Naive thymus-derived CD8-positive, alpha-beta T cell (primary cell): ENCODE results near the gene LBHD1. TPM values are rescaled to one million over a fixed set of nuclear protein-coding genes. Genes with fewer than 3 reads are reported as not detected.
"Not testable (repeated sequence)": the region's sequence is repeated elsewhere in the genome, so short reads cannot be mapped to it uniquely, and the experiment has no call there.

Source experiments
- ATAC-seq, 2 donors: fragments of 150-1000 bp; cut with Tn5 transposase in 1 of 2; sonication (Bioruptor Pico), chemical (Tn5 transposase) in 1 of 2; 1 replicate in 1 of 2; 2 replicates in 1 of 2; pipeline ENCODE4 v1.10.0; 2021; ENCODE audit warnings: mild to moderate bottlenecking in 2 of 2, moderate library complexity in 2 of 2
- POLR2A ChIA-PET: fragments of 350-600 bp; sonication (Branson Sonifier 250); formaldehyde crosslinking; loops from one replicate; lab custom pipeline; 2021; ENCODE audit warnings: antibody characterized with exemption; lab: Charles Lee
- DNase-seq, 10 donors: peaks; one replicate each; pipeline versions ENCODE4 v3.0.0 to v3.0.0-alpha.2; 2020 to 2022
- H3K27ac Mint-ChIP-seq, 10 donors: one replicate each; pipeline ENCODE4 v1.8.0; 2020 to 2022; ENCODE audit warnings: mild to moderate bottlenecking in 10 of 10, mixed read lengths in 10 of 10, moderate library complexity in 4 of 10, inconsistent platforms in 1 of 10
- H3K27me3 Mint-ChIP-seq, 5 donors: one replicate each; pipeline ENCODE4 v1.8.0; 2021 to 2022; ENCODE audit warnings: mixed read lengths in 5 of 5
- H3K36me3 Mint-ChIP-seq, 3 donors: one replicate each; pipeline ENCODE4 v1.8.0; 2020 to 2022; ENCODE audit warnings: mixed read lengths in 3 of 3, mild to moderate bottlenecking in 2 of 3, inconsistent platforms in 1 of 3
- H3K4me1 Mint-ChIP-seq, 4 donors: one replicate each; pipeline ENCODE4 v1.8.0; 2021 to 2022; ENCODE audit warnings: mixed read lengths in 4 of 4
- H3K4me3 Mint-ChIP-seq, 10 donors: one replicate each; pipeline ENCODE4 v1.8.0; 2020 to 2022; ENCODE audit warnings: mild to moderate bottlenecking in 10 of 10, mixed read lengths in 10 of 10, moderate library complexity in 6 of 10, inconsistent platforms in 1 of 10
- H3K9me3 Mint-ChIP-seq, 9 donors: one replicate each; pipeline ENCODE4 v1.8.0; 2020 to 2022; ENCODE audit warnings: mixed read lengths in 9 of 9, mild to moderate bottlenecking in 3 of 9, inconsistent platforms in 1 of 9, moderate library complexity in 1 of 9
- polyA plus RNA-seq, 3 donors: library from polyadenylated mRNA; unstranded; fragments of 300-500 nt; fragmentation: Illumina TruSeq; gene quantifications; one replicate each; pipeline ENCODE4 v1.2.3, GENCODE V29; 2021
- total RNA-seq, 8 experiments: library from RNA in 2 of 8; stranded (reverse) in 2 of 8; gene quantifications; one replicate each; pipeline ENCODE4 v1.2.3 and lab custom pipeline; 2021 to 2026

Gene LBHD1
- total and polyA plus RNA-seq, 5 experiments from 2014 or later, result 2.4 to 30.9 (median 8.3) TPM

GRCh38 chr11:62708793-62709192, 36.7 kb upstream of the LBHD1 start:
- H3K4me1 Mint-ChIP-seq, result peaks cover 25 to 67% (median 57%) of the 10 kb centered on the region in 4 donors
- H3K36me3 Mint-ChIP-seq, result peaks cover 4 to 34% (median 5%) of the 10 kb centered on the region in 3 donors
- peak; percentile 38 to 43 for ATAC-seq

GRCh38 chr11:62708392-62708791, 36.3 kb upstream of the LBHD1 start:
- Mint-ChIP-seq H3K4me3 (peak overlapping the region; percentile 88 to 98 (median 95)), H3K27me3 (no peaks in the 10 kb centered on the region), H3K9me3 (no peaks in the 10 kb centered on the region), H3K27ac (peak overlapping the region; percentile 97 to 100 (median 99)), H3K4me1 (peaks cover 24 to 67% (median 54%) of the 10 kb centered on the region in 4 donors), H3K36me3 (peaks cover 4 to 30% (median 5%) of the 10 kb centered on the region in 3 donors)
- DNase-seq (no peak), ATAC-seq (no peak)
- POLR2A ChIA-PET, result interaction anchor here (0.6 to 14.8 kb wide), 32 partner anchors 10 to 1561 kb away, joined by 3 to 263 read pairs (median 11); partner anchors contain the start of genes B3GAT3, C11orf98, CSKMT and EML3

More at GRCh38 chr11:62708793-62709192, 36.7 kb upstream of the LBHD1 start:
- H3K27ac Mint-ChIP-seq, result peak overlapping the region; percentile 97 to 100 (median 99)
- DNase-seq, result peak in 6 of 10 donors; percentile 40 to 85 (median 54)
- H3K4me3 Mint-ChIP-seq, result peak overlapping the region; percentile 88 to 98 (median 95)
- POLR2A ChIA-PET, result interaction anchor here (0.6 to 14.8 kb wide), 38 partner anchors 10 to 1560 kb away, joined by 3 to 263 read pairs (median 8); partner anchors contain the start of genes B3GAT3, C11orf98, CSKMT and EEF1G
- H3K27me3 Mint-ChIP-seq, result no peaks in the 10 kb centered on the region
- no peaks in the 10 kb centered on the region for H3K9me3 Mint-ChIP-seq

DNA sequence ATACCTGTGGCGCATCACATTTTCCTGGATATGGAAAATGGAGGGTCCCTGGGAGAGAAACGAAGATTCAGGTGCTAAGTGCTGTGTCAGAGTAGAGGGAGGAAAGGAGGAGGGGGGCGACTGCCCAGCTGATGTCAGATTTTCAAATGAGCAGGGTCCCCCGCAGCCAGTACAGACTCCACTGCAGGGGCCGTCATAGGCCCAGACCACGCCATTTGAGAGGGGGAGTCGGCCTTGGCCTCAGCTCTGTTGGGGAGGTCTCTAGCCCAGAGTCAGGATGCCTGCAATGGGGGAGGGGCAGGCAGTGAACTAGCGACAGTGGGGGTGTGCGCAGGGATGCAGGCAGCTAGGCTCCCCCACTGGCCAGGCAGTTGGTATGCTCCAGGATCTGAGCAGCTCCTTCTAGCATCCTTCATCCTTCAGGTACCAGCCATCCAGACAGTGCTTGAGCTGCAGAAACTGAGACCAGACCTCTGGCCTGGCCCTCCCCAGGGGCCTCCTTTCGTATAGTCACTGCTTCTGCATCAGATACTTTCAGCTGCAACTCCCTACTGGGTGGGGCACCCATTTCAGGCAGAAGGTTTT, 35.3 kb upstream of the LBHD1 start, which contains the start of the genes BSCL2 and GNG3:
Gene BSCL2 (minus strand): TSS at position 148 of the 585 bp plus-strand sequence. CDS start 229 bp downstream, outside the sequence.
Gene GNG3 (plus strand): TSS at position 400 of the 585 bp plus-strand sequence. CDS start 620 bp downstream, outside the sequence.
- POLR2A ChIA-PET, result interaction anchor here (1.0 to 14.8 kb wide), 18 partner anchors 8 to 174 kb away, joined by 3 to 263 read pairs (median 17); partner anchors contain the start of genes C11orf98, CSKMT, EML3 and HNRNPUL2

GRCh38 chr11:62706850-62707247, 34.8 kb upstream of the LBHD1 start:
- peak overlapping the region; percentile 63 to 100 (median 94) for H3K27ac Mint-ChIP-seq
- ATAC-seq, result no peak
- H3K4me1 Mint-ChIP-seq, result peaks cover 24 to 56% (median 42%) of the 10 kb centered on the region in 4 donors
- H3K27me3 Mint-ChIP-seq, result no peaks in the 10 kb centered on the region
- no peaks in the 10 kb centered on the region for H3K9me3 Mint-ChIP-seq
- POLR2A ChIA-PET, result interaction anchor here (0.6 to 14.8 kb wide), 22 partner anchors 9 to 174 kb away, joined by 3 to 263 read pairs (median 10); partner anchors contain the start of genes C11orf98, CSKMT, EEF1G and EML3
- peaks cover 0 to 23% (median 1%) of the 10 kb centered on the region in 3 donors for H3K36me3 Mint-ChIP-seq
- DNase-seq, result no peak
- H3K4me3 Mint-ChIP-seq, result peak overlapping the region; percentile 69 to 95 (median 89)

More for the DNA sequence above, 35.3 kb upstream of the LBHD1 start, which contains the start of the genes BSCL2 and GNG3:
- peaks cover 25 to 60% (median 45%) of the 10 kb centered on the region in 4 donors for H3K4me1 Mint-ChIP-seq
- H3K4me3 Mint-ChIP-seq, result peak within 1 kb of the TSS; percentile 88 to 98 (median 95)
- DNase-seq, result no peak
- peak within 1 kb of the TSS; percentile 97 to 100 (median 99) for H3K27ac Mint-ChIP-seq
- H3K27me3 Mint-ChIP-seq, result no peaks in the 10 kb centered on the region
- no peak for ATAC-seq
- peaks cover 4 to 22% (median 4%) of the 10 kb centered on the region in 3 donors for H3K36me3 Mint-ChIP-seq
- H3K9me3 Mint-ChIP-seq, result no peaks in the 10 kb centered on the region

- peak overlapping the region; percentile 88 to 100 (median 96) for H3K27ac Mint-ChIP-seq
- no peaks in the 10 kb centered on the region for H3K27me3 Mint-ChIP-seq
- H3K4me3 Mint-ChIP-seq, result peak overlapping the region; percentile 85 to 95 (median 90)
These were observed 34.1 kb upstream of the LBHD1 start for GRCh38 chr11:62705880-62706849.

GRCh38 chr11:62705413-62705812, 33.3 kb upstream of the LBHD1 start:
- H3K27me3 Mint-ChIP-seq, result no peaks in the 10 kb centered on the region
- no peaks in the 10 kb centered on the region for H3K9me3 Mint-ChIP-seq
- peaks cover 24 to 55% (median 42%) of the 10 kb centered on the region in 4 donors for H3K4me1 Mint-ChIP-seq
- ATAC-seq (no peak), DNase-seq (no peak)
- H3K27ac Mint-ChIP-seq, result peak overlapping the region; percentile 86 to 100 (median 95)
- H3K36me3 Mint-ChIP-seq, result peaks cover 0 to 19% (median 0%) of the 10 kb centered on the region in 3 donors
- POLR2A ChIA-PET, result interaction anchor here (1.0 to 14.8 kb wide), 16 partner anchors 22 to 150 kb away, joined by 3 to 263 read pairs (median 26); partner anchors contain the start of genes C11orf98, CSKMT, EEF1G and EML3
- peak overlapping the region; percentile 85 to 95 (median 90) for H3K4me3 Mint-ChIP-seq

More at GRCh38 chr11:62705880-62706849, 34.1 kb upstream of the LBHD1 start:
- Mint-ChIP-seq H3K36me3 (peaks cover 0 to 22% (median 1%) of the 10 kb centered on the region in 3 donors), H3K4me1 (peaks cover 24 to 56% (median 42%) of the 10 kb centered on the region in 4 donors), H3K9me3 (no peaks in the 10 kb centered on the region)
- ATAC-seq (peak; percentile 62), DNase-seq (peak; percentile 89 to 98 (median 94))
- POLR2A ChIA-PET, result interaction anchor here (0.5 to 14.8 kb wide), 24 partner anchors 10 to 175 kb away, joined by 3 to 263 read pairs (median 7); partner anchors contain the start of genes C11orf98, CSKMT, EEF1G and EML3

GRCh38 chr11:62703921-62704320, 31.9 kb upstream of the LBHD1 start:
- not testable (repeated sequence) for ATAC-seq, DNase-seq, H3K9me3 Mint-ChIP-seq, H3K27me3 Mint-ChIP-seq, H3K4me3 Mint-ChIP-seq
- Mint-ChIP-seq H3K27ac (peak overlapping the region in 1 of 10 donors; percentile 25), H3K4me1 (peaks cover 23 to 43% (median 36%) of the 10 kb centered on the region in 4 donors), H3K36me3 (peaks cover 0 to 18% (median 0%) of the 10 kb centered on the region in 3 donors)
- POLR2A ChIA-PET, result interaction anchor here (0.6 to 14.8 kb wide), 10 partner anchors 10 to 312 kb away, joined by 3 to 263 read pairs (median 5); partner anchors contain the start of genes HNRNPUL2, INTS5, TTC9C and TUT1

- peaks cover 0 to 22% (median 0%) of the 10 kb centered on the region in 3 donors for H3K36me3 Mint-ChIP-seq
- peak overlapping the region in 1 of 10 donors; percentile 67 for H3K27ac Mint-ChIP-seq
- ATAC-seq (no peak), DNase-seq (no peak)
- H3K4me1 Mint-ChIP-seq, result peaks cover 16 to 26% (median 20%) of the 10 kb centered on the region in 4 donors
- H3K4me3 Mint-ChIP-seq, result no peak overlapping the region
- no peaks in the 10 kb centered on the region for H3K27me3 Mint-ChIP-seq
- no peaks in the 10 kb centered on the region for H3K9me3 Mint-ChIP-seq
- POLR2A ChIA-PET, result interaction anchor here (0.6 to 1.4 kb wide), 3 partner anchors 76 to 125 kb away, joined by 3 to 5 read pairs (median 4); partner anchors contain the start of gene TUT1
These were observed 30.2 kb upstream of the LBHD1 start for GRCh38 chr11:62702246-62702645.

DNA sequence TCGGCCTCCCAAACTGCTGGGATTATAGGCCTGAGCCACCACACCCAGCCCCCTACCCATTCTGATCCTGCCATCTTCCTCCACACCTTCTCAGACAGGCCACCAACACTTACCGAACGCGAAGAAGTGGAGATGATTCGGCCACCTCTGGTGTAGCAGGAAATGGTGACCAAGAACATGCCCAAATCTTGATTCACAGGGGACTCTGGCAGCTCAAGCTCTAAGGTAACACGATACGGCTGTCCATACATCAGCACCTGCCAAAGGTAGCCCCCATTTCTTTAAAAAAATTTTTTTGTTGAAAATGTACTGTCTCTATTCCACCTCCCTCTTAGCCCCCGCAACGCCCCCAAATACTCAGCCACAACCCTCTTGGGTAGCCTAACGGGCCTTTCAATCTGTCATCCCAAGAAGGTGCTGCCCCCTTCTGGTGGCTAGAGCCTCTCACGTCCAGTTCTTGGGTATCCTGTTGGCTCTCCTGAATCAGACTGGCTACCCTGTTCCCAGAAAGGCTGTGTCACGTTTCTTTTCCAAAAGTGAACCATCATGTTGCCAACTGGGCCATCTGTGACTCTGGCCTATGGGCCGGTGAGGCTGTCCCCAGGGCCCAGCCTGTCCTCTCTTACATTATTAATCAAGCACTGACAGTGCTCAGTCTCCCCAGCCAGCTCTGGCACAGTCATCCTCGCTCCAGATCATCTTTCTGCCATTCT, 22.5 kb upstream of the LBHD1 start:
- no peak overlapping the region for H3K4me3 Mint-ChIP-seq
- H3K27ac Mint-ChIP-seq, result peak overlapping the region in 5 of 10 donors; percentile 14 to 70 (median 43)
- DNase-seq (peak; percentile 61 to 90 (median 74)), ATAC-seq (peak; percentile 84 to 97)
- no peaks in the 10 kb centered on the region for H3K27me3 Mint-ChIP-seq
- no peaks in the 10 kb centered on the region for H3K9me3 Mint-ChIP-seq
- H3K4me1 Mint-ChIP-seq, result peaks cover 5 to 9% (median 7%) of the 10 kb centered on the region in 4 donors
- POLR2A ChIA-PET, result interaction anchor here (0.6 to 3.7 kb wide), 13 partner anchors 9 to 270 kb away, joined by 3 to 20 read pairs (median 6); partner anchors contain the start of genes C11orf98, CSKMT, GANAB and INTS5
- H3K36me3 Mint-ChIP-seq, result peaks cover 0 to 34% (median 3%) of the 10 kb centered on the region in 3 donors

GRCh38 chr11:62693624-62694023, 21.6 kb upstream of the LBHD1 start:
- not testable (repeated sequence) for H3K4me3 Mint-ChIP-seq, DNase-seq, H3K27me3 Mint-ChIP-seq, H3K9me3 Mint-ChIP-seq, ATAC-seq, H3K27ac Mint-ChIP-seq, H3K4me1 Mint-ChIP-seq
- peaks cover 0 to 35% (median 3%) of the 10 kb centered on the region in 3 donors for H3K36me3 Mint-ChIP-seq
- POLR2A ChIA-PET, result interaction anchor here (1.3 to 3.7 kb wide), 7 partner anchors 10 to 102 kb away, joined by 3 to 20 read pairs (median 7); partner anchors contain the start of genes C11orf98, CSKMT, LBHD1 and TUT1
